HAP-1 (cell line): Measurements from ENCODE around the gene POF1B.
"Not testable (repeated sequence)": the region's sequence is repeated elsewhere in the genome, so short reads cannot be mapped to it uniquely, and the experiment has no call there.

Experiments
- DNase-seq, 2 experiments: peaks; one replicate each; pipeline ENCODE4 v3.0.0-alpha.2; 2016 to 2020; ENCODE audit warnings: low spot score in 2 of 2
- H3K27me3 ChIP-seq: fragments of 250-450 bp; sonication (Bioruptor Pico); 2 replicates; pipeline ENCODE4 v1.5.1; 2020; ENCODE audit warnings: low read depth, mild to moderate bottlenecking, moderate library complexity
- H3K36me3 ChIP-seq: fragments of 250-450 bp; sonication (Bioruptor Pico); replicated peaks from 2 replicates; pipeline ENCODE4 v1.5.1; 2020; ENCODE audit warnings: mild to moderate bottlenecking
- H3K4me1 ChIP-seq: fragments of 250-450 bp; sonication (Bioruptor Pico); 2 replicates; pipeline ENCODE4 v1.5.1; 2020; ENCODE audit warnings: mild to moderate bottlenecking
- H3K4me3 ChIP-seq: fragments of 250-450 bp; sonication (Bioruptor Pico); 2 replicates; pipeline ENCODE4 v1.5.1; 2020; ENCODE audit warnings: mild to moderate bottlenecking, moderate library complexity
- H3K9me3 ChIP-seq: fragments of 250-450 bp; sonication (Bioruptor Pico); 2 replicates; pipeline ENCODE4 v1.5.1; 2020; ENCODE audit warnings: mild to moderate bottlenecking, moderate library complexity
- in situ Hi-C: fragments of 300-500 bp; cut with MboI; formaldehyde crosslinking; loops from 3 replicates; pipeline ENCODE4 v1.14.3; 2020; ENCODE audit warnings: low sequenced_read_pairs, inconsistent platforms, mixed read lengths

POF1B gene

DNA sequence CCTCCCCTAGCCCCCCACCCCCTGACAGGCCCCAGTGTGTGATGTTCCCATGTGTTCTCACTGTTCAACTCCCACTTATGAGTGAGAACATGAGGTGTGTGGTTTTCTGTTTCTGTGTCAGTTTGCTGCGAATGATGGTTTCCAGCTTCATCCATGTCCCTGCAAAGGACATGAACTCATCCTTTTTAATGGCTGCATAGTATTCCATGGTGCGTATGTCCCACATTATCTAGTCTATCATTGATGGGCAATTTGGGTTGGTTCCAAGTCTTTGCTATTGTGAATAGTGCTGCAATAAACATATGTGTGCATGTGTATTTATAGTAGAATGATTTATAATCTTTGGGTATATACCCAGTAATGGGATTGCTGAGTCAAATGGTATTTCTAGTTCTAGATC is 68.1 kb downstream of the POF1B start:
- H3K9me3 ChIP-seq, in situ Hi-C loops, DNase-seq, H3K36me3 ChIP-seq, H3K27me3 ChIP-seq, H3K4me3 ChIP-seq, H3K4me1 ChIP-seq: not testable (repeated sequence)

DNA sequence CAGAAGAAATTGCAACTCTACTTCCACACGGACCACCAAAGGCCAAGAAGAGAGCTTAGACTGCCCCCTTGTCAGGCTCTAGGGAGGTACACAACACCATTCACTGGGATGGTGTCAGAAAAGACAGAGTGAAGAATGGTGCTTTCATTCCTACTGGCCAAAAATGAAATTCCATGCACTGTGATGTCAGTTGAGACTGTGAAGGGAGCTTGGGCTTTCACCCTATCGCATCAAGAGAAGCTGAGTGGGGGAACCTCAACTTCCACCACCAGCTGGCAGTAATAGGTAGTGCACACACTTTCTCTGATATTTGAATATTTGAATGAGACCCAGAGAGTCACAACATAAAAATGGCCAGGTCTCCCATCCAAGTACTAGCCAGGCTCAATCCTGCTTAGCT is 69.7 kb downstream of the POF1B start:
- H3K4me1 ChIP-seq: no peaks in the 10 kb centered on the region
- peak; percentile 28 to 41 for DNase-seq
- no peak overlapping the region for H3K4me3 ChIP-seq
- in situ Hi-C loops: no loop called here
- H3K27me3 ChIP-seq: no peaks in the 10 kb centered on the region
- no peaks in the 10 kb centered on the region for H3K36me3 ChIP-seq
- H3K9me3 ChIP-seq: no peaks in the 10 kb centered on the region

DNA sequence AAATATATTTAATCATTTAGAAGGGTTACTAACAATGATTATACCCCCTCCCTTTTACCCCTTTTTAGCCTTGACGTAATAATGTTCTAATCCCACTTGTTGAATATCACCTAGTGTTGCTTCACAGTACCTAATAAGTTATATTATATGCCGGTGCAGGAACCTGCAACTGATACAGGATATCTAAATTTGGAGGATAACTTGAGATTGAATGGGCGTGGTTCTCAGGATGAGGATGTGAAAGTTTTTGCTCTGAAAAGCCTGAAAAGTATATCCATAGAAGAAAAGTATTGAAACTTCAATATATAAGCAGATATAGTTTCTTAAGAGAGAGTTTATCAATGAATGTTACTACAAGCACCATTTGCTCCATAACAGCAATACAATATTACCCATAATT is 75.9 kb downstream of the POF1B start:
- no peak for DNase-seq
- Histone ChIP-seq H3K27me3 (no peaks in the 10 kb centered on the region), H3K9me3 (no peaks in the 10 kb centered on the region), H3K36me3 (no peaks in the 10 kb centered on the region), H3K4me3 (no peak overlapping the region), H3K4me1 (no peaks in the 10 kb centered on the region)
- in situ Hi-C loops: no loop called here

DNA sequence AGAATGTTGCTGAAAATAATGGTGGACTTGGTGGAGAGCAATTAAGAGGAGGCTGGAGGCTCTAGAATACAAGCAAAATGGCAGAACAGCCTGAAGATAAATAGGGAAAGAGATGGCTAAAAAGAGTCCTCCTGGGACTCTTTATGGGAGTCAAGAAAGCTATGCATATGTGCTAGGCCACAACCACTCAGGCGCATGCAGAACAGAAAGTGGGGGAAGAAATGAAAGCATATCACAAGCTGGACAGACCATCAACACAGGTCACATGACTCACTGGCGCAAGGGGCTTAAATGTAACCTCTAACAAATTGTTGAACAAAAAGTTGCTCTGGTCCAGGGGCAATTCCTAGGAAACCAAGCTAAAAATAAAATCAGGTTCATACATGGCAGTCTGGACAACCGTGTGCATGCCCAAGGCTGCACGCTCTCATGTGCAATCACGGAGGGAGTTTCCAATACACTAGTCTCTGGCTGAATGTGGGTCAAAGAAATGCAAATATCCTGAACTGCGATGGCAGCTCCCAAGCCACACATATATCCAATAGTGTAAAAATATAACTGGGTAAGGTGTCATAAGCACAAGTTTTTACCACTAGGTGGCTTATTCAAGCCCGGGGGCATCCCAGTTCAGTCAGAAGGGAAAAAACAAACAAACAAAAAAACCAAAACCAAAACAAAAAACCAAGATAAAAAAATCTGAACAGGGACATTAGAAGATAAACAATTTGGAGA is 90.3 kb downstream of the POF1B start:
- Histone ChIP-seq H3K4me1 (no peaks in the 10 kb centered on the region; the same call in 1 of the 2 replicates), H3K9me3 (no peaks in the 10 kb centered on the region; the same call in 1 of the 2 replicates), H3K27me3 (no peaks in the 10 kb centered on the region), H3K36me3 (no peaks in the 10 kb centered on the region), H3K4me3 (no peak overlapping the region)
- DNase-seq: peak; percentile 20 to 24
- in situ Hi-C loops: no loop called here

DNA sequence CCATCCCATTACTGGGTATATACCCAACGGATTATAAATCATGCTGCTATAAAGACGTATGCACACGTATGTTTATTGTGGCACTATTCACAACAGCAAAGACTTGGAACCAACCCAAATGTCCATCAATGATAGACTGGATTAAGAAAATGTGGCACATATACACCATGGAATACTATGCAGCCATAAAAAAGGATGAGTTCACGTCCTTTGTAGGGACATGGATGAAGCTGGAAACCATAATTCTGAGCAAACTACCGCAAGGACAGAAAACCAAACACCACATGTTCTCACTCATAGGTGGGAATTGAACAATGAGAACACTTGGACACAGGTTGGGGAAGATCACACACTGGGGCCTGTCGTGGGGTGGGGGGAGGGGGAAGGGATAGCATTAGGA is 94.2 kb downstream of the POF1B start:
- H3K4me1 ChIP-seq, H3K4me3 ChIP-seq, DNase-seq, H3K9me3 ChIP-seq, H3K27me3 ChIP-seq, in situ Hi-C loops, H3K36me3 ChIP-seq: not testable (repeated sequence)

DNA sequence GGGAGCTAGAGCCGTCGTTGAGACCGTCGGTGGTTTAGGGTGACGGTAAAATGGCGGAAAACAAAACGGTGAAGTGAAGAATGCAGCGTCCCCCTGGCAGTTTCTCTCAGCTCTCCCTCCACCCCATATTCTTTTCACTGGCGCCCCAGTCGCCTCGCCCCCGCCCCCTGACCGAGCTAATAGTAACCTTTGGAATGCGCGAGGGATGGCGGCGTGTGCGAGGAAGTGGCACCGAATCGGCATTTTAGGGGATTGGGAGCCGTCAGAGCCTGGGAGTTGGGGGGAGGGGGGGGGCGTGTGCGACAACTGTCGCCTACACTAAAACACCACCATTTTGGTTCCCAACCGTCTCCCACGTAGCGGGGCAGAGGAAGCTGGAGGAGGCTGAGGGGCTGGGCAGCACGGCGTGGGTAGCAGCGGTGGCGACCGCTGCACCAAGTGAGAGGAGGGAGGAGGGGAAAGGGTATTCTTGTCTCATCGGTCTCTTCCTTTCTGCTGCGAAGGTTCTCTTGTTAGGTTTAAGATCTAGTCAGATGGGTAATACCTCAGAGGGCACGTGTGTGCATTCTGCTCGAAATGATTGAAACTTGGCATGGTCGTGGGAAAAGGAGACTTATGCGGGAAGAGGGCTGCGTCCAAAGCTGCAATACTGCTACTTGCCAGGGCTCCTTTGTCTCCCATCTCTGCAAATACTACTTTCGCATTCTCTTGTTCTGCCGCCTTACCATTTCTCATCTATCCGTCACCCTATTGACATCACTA is 134.8 kb downstream of the POF1B start:
- DNase-seq: peak; percentile 41 to 58
- no peaks in the 10 kb centered on the region for H3K9me3 ChIP-seq
- in situ Hi-C loops: no loop called here
- H3K4me3 ChIP-seq: peak overlapping the region; percentile 77
- H3K36me3 ChIP-seq: peaks cover 6% of the 10 kb centered on the region
- no peaks in the 10 kb centered on the region for H3K27me3 ChIP-seq
- peaks cover 20% of the 10 kb centered on the region for H3K4me1 ChIP-seq

DNA sequence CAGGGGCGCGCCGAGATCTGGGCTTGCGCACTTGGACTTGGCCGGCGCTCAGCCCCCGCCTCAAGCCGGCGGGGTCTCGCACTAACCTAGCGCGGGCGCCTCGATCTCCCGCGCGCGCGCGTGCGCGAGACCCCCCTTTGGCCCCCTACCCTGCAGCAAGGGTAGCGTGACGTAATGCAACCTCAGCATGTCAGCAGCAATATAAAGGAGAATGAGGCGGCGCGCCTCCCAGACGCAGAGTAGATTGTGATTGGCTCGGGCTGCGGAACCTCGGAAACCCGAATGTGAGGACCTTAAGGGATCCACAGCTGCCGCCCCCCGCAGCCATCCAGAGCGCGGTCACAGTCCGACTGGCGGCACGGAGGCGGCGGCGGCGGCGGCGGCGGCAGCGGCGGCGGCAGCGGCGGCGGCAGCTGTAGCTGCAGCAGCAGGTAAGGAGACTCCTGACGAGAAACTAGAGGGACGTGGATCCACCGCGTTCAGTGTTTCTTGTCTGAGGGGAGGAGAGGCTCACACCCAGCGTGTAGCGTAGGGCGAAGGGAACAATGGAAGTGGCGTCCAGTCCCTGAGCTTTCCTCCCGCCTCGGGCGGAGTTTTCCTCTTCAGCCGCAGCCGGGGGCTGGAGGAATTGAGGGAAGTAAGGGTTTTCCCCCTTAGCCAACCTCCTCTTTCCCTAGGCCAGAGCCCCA is 135.6 kb downstream of the POF1B start, which contains the start of the genes SATL1 and ZNF711:
Gene SATL1 (minus strand): TSS at position 19 of the 689 bp plus-strand sequence. CDS start 134,811 bp downstream, outside the sequence.
Gene ZNF711 (plus strand): TSS at position 231 of the 689 bp plus-strand sequence. CDS start 3,582 bp downstream, outside the sequence.
- no peaks in the 10 kb centered on the region for H3K27me3 ChIP-seq
- in situ Hi-C loops: no loop called here
- no peaks in the 10 kb centered on the region for H3K9me3 ChIP-seq
- H3K36me3 ChIP-seq: peaks cover 5% of the 10 kb centered on the region
- H3K4me3 ChIP-seq: peak within 1 kb of the TSS; percentile 77
- H3K4me1 ChIP-seq: peaks cover 22% of the 10 kb centered on the region
- DNase-seq: peak; percentile 90 to 92

DNA sequence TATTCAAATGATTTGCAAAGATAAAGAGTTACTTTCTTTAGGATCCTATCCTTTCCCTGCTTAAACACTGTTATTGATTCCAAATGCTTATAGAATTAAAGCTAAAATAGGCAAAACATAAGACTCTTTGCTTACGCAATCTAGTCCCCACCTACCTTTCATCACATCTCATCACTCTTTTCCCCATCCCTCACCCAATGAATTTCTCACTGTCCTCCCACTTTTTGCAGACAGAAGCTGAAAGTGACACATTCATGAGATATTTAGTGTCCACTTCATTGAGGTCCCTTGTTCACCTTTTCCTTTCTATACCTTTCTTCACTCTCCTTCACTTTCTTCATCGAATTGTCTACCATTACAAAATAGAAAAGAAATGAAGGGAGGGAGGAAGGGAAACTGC is 136.3 kb downstream of the POF1B start:
- Histone ChIP-seq H3K27me3 (no peaks in the 10 kb centered on the region), H3K4me1 (peaks cover 22% of the 10 kb centered on the region), H3K36me3 (no peaks in the 10 kb centered on the region), H3K4me3 (peak overlapping the region; percentile 77), H3K9me3 (no peaks in the 10 kb centered on the region)
- no peak for DNase-seq
- in situ Hi-C loops: no loop called here
